ENCODE measurements around the gene CRTC2.

- TF ChIP-seq CTCF (conservative IDR thresholded peaks at IDR 0.05; ENCODE audit: low read depth in 2 of 2) (no peak; a peak in 1 of 4 replicates), EZH2 (IDR thresholded peaks at IDR 0.05; ENCODE audit: low read depth, unreplicated experiment) (no peak), POLR2AphosphoS5 (IDR thresholded peaks at IDR 0.05; ENCODE audit: low read depth) (peak; percentile 77), CREB1 (CRISPR knock-in tag; IDR thresholded peaks at IDR 0.05; ENCODE audit: low read depth) (peak; percentile 90), REST (IDR thresholded peaks at IDR 0.05; ENCODE audit: unreplicated experiment) (peak; percentile 19), EZH2phosphoT487 (IDR thresholded peaks at IDR 0.05; ENCODE audit: unreplicated experiment) (no peak), ZNF331 (CRISPR knock-in tag; IDR thresholded peaks at IDR 0.05; ENCODE audit: low read depth) (no peak), JUNB (IDR thresholded peaks at IDR 0.05; ENCODE audit: unreplicated experiment) (no peak), ZNF462 (CRISPR knock-in tag; IDR thresholded peaks at IDR 0.05) (no peak), STAT1 (IDR thresholded peaks at IDR 0.05; ENCODE audit: unreplicated experiment) (no peak), ETS1 (IDR thresholded peaks at IDR 0.05) (0 out of 2 replicates have a peak, but pooled peaks have one; percentile 18), NANOG (IDR thresholded peaks at IDR 0.05; ENCODE audit: borderline replicate concordance) (no peak), ZNF114 (CRISPR knock-in tag; IDR thresholded peaks at IDR 0.05) (no peak)
These were observed 4.8 kb upstream of the CRTC2 start, which contains the start of gene SLC39A1 for GRCh38 chr1:153963030-153963849.
